Iris pigment epithelial cell (primary cell): ENCODE results near the gene OR52B2.
"Not testable (repeated sequence)": the region's sequence is repeated elsewhere in the genome, so short reads cannot be mapped to it uniquely, and the experiment has no call there.

Experiments
- DNase-seq: peaks from one replicate; pipeline ENCODE4 v3.0.0-alpha.2; 2011; ENCODE audit warnings: low read depth

The OR52B2 gene

DNA sequence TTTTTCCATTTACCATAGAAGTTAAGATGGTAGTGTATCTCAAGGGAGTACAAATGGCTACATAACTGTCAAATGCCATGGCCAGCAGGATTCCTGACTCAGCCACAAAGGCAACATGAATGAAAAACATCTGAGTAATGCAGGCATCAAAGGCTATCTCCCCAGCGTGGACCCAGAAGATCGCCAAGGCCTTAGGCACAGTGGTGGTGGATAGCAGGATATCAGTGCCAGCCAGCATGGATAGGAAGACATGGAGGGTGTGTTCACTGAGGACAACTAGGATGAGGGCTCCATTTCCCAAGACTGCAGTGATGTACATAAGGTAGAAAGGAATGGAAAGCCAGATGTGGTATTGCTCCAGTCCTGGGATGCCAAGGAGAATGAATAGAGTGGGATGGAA lies 18.0 kb downstream of the OR52B2 start:
- DNase-seq: no peak

DNA sequence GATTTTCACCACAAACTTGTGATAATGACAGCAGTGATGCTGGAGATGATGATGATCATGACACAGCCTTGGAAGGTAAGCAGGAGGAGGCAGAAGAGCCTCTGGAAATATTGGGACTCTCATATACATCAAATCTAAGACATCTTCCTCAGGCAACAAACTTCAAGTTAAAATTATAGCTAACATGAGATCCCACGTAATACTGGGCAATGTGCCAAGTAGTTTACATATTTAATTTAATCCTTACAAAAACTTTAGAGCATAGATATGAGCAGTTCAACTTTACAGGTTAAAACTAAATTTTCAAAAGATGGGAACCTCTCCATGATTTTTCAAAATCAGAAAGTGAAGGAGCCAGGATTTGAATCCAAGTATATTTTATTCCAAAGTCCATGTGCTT lies 19.0 kb downstream of the OR52B2 start:
- no peak for DNase-seq

DNA sequence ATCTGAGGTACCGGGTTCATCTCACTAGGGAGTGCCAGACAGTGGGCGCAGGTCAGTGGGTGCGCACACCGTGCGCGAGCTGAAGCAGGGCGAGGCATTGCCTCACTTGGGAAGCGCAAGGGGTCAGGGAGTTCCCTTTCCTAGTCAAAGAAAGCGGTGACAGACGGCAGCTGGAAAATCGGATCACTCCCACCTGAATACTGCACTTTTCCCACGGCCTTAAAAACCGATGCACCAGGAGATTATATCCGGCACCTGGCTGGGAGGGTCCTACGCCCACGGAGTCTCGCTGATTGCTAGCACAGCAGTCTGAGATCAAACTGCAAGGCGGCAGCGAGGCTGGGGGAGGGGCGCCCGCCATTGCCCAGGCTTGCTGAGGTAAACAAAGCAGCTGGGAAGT lies 26.4 kb downstream of the OR52B2 start:
- not testable (repeated sequence) for DNase-seq

DNA sequence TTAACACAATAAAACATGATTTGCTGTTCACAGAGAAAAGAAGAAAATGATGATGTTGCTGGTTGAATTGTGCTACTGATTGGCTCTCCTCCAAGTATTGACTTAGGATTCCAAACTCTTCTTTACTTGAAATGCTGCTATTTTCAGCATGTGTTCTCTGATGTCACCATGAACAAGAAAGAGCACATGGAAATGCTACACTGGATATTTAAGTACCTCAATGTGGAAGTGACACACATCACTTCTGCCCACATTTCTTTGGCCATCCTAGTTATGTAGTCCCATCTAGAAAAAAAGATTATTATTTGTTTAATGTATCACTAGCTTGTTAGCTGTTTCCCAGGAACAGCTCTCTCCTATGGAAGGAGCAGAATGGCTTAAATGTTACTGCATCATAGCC lies 27.2 kb downstream of the OR52B2 start:
- DNase-seq: no peak

DNA sequence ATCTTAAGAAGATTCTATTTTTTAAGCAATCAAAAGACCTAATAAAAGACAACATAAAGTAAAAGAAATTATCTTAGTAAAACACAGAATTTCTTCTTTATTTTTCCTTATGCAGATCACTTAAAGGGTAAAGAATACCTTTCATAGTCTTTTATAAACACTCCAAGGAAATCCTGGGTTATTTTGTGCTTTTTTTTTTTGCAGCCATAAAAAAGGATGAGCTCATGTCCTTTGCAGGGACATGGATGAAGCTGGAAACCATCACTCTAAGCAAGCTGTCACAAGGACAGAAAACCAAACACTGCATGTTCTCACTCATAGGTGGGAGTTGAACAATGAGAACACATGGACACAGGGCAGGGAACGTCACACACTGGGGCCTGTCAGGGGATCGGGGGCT lies 34.2 kb downstream of the OR52B2 start:
- DNase-seq: not testable (repeated sequence)

DNA sequence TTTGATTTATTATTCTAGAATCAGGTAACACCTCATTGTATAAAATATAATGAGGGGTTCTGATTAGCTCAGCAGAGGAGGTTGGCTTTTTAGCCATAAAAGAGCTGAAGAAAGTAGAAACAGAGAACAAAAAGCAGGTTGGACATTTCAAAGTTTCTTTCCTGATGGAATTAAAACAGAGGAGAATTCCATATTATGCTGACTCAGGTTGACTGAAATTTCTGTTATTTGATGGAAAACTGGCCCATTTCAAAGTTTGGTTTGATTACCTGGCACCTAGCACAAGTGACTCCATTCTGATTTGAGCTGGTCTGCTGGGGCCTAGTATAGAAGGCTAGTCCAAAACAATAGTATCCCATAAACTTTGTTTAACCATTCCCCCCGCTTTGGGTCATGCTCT lies 37.7 kb downstream of the OR52B2 start:
- no peak for DNase-seq

DNA sequence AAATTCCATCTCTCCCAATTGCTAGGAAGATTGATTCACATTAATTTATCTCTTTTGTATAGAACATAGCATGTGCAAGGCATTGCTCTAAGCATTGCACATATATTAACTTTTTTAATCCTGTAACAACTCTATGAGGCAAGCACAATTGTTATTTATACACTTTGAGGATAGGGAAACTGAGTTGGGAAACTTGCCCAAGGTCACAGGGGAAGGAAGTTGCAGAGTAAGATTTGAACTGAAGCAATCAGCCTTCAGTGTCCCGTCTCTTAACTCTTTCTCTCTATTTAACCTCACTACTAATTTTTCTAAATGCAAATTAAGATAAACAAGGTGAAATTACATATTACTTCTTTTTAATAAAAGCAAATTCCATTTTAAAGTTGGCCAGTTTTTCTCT lies 40.5 kb downstream of the OR52B2 start:
- DNase-seq: no peak

DNA sequence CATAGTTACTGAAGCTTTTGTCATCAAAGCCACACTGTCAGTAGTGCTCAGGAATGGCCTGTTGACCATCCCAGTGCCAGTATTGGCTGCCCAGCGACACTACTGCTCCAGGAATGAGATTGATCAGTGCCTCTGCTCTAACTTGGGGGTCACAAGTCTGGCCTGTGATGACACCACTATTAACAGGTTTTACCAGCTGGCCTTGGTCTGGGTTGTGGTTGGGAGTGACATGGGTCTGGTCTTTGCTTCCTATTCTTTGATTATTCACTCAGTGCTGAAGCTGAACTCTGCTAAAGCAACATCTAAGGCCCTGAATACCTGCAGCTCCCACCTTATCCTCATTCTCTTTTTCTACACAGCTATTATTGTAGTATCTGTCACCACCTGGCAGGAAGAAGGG lies 41.1 kb downstream of the OR52B2 start:
- DNase-seq: no peak

DNA sequence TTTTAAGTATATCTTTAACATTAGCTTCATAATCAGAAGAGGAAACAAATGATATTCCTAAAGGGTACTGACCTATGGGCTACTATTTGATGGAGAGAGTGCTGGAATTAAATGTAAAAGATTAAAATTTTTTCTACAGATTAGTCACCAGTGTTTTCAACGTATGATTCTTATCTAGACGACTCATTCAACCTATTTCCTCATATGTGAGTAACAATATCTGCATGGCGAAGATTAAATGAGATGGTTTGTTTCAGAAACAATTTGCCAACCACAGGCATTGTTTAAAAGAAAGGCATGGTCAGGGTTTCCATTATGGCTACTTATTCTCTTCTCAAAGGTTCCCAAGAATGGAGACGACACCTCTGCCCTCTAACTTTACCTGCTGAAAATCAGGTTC lies 42.2 kb downstream of the OR52B2 start:
- peak; percentile 5 for DNase-seq

DNA sequence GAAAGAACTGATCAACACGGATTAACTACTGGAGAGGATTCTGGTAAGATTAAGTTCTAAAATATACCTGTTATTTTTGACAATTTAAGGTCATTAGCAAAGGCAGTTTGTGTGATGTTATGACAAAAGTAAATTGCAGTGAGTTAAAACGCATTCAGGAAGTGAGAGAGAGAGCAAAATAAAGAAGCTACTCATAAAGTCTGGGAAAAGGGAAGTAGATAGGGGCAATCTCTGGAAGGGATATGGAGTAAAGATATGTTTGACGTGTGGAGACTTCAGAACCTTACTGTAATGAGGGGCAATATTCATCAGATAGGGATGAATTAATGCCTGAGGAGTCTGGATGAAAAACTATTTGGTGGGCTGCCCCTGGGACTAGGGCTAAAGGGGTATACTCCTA lies 45.9 kb downstream of the OR52B2 start:
- no peak for DNase-seq
